ENCODE results near the gene SLC22A17. TPM values are rescaled to one million over a fixed set of nuclear protein-coding genes. Genes with fewer than 3 reads are reported as not detected.

The SLC22A17 gene
- total RNA-seq, 1 experiment from 2014 or later: 42.3 TPM

- no peak overlapping the region for H3K4me3 Mint-ChIP-seq
- ChIA-PET CTCF (interaction anchor here (1.0 kb wide), 1 partner anchor 25 kb away, joined by 3 read pairs; no protein-coding TSS in a partner anchor), POLR2A (no interaction called here)
- ATAC-seq (no peak), DNase-seq (ENCODE audit: low spot score) (no peak)
- peaks cover 7% of the 10 kb centered on the region for H3K4me1 Mint-ChIP-seq
- no peaks in the 10 kb centered on the region for H3K9me3 Mint-ChIP-seq
- H3K36me3 Mint-ChIP-seq: no peaks in the 10 kb centered on the region
- H3K27me3 Mint-ChIP-seq (ENCODE audit: low read depth): peaks cover 66% of the 10 kb centered on the region
- no peak overlapping the region for H3K27ac Mint-ChIP-seq
- no peak for TF ChIP-seq ZNF416 (CRISPR knock-in tag; IDR thresholded peaks at IDR 0.05)
- TF ChIP-seq ZNF263 (CRISPR knock-in tag; IDR thresholded peaks at IDR 0.05; ENCODE audit: low read depth): no peak
- no peak for TF ChIP-seq AFF4 (CRISPR knock-in tag; IDR thresholded peaks at IDR 0.05; ENCODE audit: borderline replicate concordance)
- no peak for TF ChIP-seq ATF1 (CRISPR knock-in tag; IDR thresholded peaks at IDR 0.05)
- no peak for TF ChIP-seq PRRX2 (CRISPR knock-in tag; IDR thresholded peaks at IDR 0.05)
- TF ChIP-seq ZBTB21 (CRISPR knock-in tag; IDR thresholded peaks at IDR 0.05; ENCODE audit: borderline replicate concordance): no peak
- TF ChIP-seq GABPB1 (CRISPR knock-in tag; IDR thresholded peaks at IDR 0.05): no peak
- no peak for TF ChIP-seq TEAD4 (CRISPR knock-in tag; IDR thresholded peaks at IDR 0.05)
- no peak for TF ChIP-seq PREB (CRISPR knock-in tag; IDR thresholded peaks at IDR 0.05; ENCODE audit: borderline replicate concordance)
- no peak for TF ChIP-seq MLX (CRISPR knock-in tag; IDR thresholded peaks at IDR 0.05)
- no peak for TF ChIP-seq E2F4 (CRISPR knock-in tag; IDR thresholded peaks at IDR 0.05; ENCODE audit: borderline replicate concordance, low read depth)
- no peak for TF ChIP-seq NFYB (CRISPR knock-in tag; conservative IDR thresholded peaks at IDR 0.05; ENCODE audit: low read depth)
- no peak for TF ChIP-seq KAT7 (CRISPR knock-in tag; IDR thresholded peaks at IDR 0.05; ENCODE audit: borderline replicate concordance)
- TF ChIP-seq IRF2 (CRISPR knock-in tag; IDR thresholded peaks at IDR 0.05; ENCODE audit: borderline replicate concordance, low read depth): no peak
- no peak for TF ChIP-seq SP1 (CRISPR knock-in tag; conservative IDR thresholded peaks at IDR 0.05)
- TF ChIP-seq USF1 (CRISPR knock-in tag; IDR thresholded peaks at IDR 0.05): no peak
- TF ChIP-seq CTCF (IDR thresholded peaks at IDR 0.05): no peak
- TF ChIP-seq JAZF1 (CRISPR knock-in tag; IDR thresholded peaks at IDR 0.05): no peak
- no peak for TF ChIP-seq MAX (CRISPR knock-in tag; IDR thresholded peaks at IDR 0.05)
- no peak for TF ChIP-seq ZNF138 (CRISPR knock-in tag; conservative IDR thresholded peaks at IDR 0.05)
These were observed 20.4 kb upstream of the SLC22A17 start for GRCh38 chr14:23373041-23373440.
